DND-41 (cell line): ENCODE results near the gene C19orf67.

Experiments used
- CTCF ChIP-seq: IDR thresholded peaks from 2 replicates; pipeline ENCODE4 v1.5.1; 2012; ENCODE audit warnings: borderline replicate concordance, low read length, moderate library complexity, mild to moderate bottlenecking; ENCODE audit not compliant: poor library complexity, severe bottlenecking; ENCODE audit errors: extremely low read depth
- EZH2 ChIP-seq: IDR thresholded peaks from 3 replicates; pipeline ENCODE4 v1.6.1; 2012; ENCODE audit warnings: borderline replicate concordance, low read depth, mild to moderate bottlenecking, moderate library complexity, low read length, inconsistent platforms; ENCODE audit not compliant: severe bottlenecking

GRCh38 chr19:14053032-14053431, 32.6 kb downstream of the C19orf67 start:
- TF ChIP-seq CTCF (no peak), EZH2 (no peak)
